Breast epithelium (tissue), 3 donors: ENCODE data around the gene SPESP1.
"Not testable (repeated sequence)": the region's sequence is repeated elsewhere in the genome, so short reads cannot be mapped to it uniquely, and the experiment has no call there.

ENCODE experiments used
- CTCF ChIP-seq, 3 donors: fragments of 450-650 bp; IDR thresholded peaks; one replicate each; pipeline ENCODE4 v1.5.1; 2016 to 2017; ENCODE audit warnings: antibody characterized with exemption in 3 of 3, mild to moderate bottlenecking in 3 of 3, moderate library complexity in 3 of 3
- POLR2A ChIP-seq: fragments of 450-650 bp; IDR thresholded peaks from one replicate; pipeline ENCODE4 v1.6.1; 2016; ENCODE audit warnings: antibody characterized with exemption, mild to moderate bottlenecking, moderate library complexity
- POLR2AphosphoS5 ChIP-seq, 3 donors: sonication (generic); formaldehyde crosslinking; IDR thresholded peaks; one replicate each; pipeline ENCODE4 v1.6.1; 2017; ENCODE audit warnings: antibody characterized with exemption in 3 of 3

GRCh38 chr15:68963719-68964118 is 33.4 kb downstream of the SPESP1 start:
- TF ChIP-seq CTCF (IDR thresholded peaks at IDR 0.05); POLR2AphosphoS5 (IDR thresholded peaks at IDR 0.05); POLR2A: not testable (repeated sequence)
